GM18502 (cell line): ENCODE data around the gene CKS1B.
"Not testable (repeated sequence)": the region's sequence is repeated elsewhere in the genome, so short reads cannot be mapped to it uniquely, and the experiment has no call there.

ENCODE experiments used
- ATAC-seq: cut with Tn5 transposase; IDR thresholded peaks from one replicate; pipeline ENCODE4 v1.9.1; 2021; ENCODE audit warnings: mild to moderate bottlenecking; ENCODE audit not compliant: unreplicated experiment, poor library complexity

Gene CKS1B

DNA sequence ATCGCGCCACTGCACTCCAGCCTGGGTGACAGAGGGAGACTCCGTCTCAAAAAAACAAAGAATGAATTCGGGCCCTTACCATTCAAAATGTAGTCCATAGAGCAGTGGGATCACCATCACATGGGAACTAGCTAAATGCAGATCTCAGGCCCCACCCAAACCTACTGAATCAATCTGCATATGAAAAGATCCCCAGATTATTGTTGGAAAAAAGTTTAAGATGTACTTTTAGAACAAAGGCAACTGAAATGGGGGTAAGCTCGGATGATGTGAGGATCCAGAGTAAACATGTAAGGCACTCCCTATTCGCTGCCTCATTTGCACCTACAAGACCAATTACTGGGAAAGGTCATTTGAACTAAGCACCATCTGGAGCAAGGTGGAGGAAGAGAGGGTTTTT is 7.9 kb downstream of the CKS1B start:
- no peak for ATAC-seq

DNA sequence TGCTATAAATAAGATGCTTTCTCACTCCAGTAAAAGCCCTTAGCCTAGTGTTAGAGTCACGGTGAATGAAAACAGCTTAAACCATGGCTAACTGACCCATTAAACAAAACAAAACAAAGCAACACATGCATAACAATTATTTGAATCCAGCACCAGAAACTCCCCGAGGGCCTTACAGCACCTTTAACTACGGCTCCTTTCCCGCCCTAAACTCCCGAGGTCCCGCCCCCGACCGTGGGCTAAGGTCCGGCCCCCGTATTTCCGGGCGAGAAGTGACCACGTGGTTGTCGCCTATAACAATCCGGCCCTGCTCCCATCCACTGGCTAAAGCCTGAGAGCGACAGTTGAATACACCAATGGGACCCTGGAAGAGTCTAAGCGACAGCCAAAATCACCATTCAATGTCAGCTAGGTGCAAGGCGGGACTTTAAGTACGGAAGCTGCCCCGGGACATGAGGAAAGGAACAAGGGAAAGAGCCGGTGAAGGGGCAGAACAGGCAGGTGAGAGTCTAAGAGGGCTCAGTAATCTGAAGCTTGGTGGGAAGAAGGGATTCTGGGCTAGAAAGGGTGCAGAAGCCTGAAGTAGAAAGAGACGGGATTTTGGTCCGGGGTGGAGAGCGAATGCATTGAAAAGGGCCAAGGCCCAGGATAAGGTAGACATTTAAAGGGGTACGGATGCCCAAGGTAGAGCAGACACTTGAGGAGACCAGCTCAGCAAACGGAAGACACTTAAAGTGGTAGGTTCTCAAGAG is 8.6 kb downstream of the CKS1B start, which contains the start of gene FLAD1:
FLAD1 (plus strand) TSS at position 448 of the 752 bp plus-strand sequence. CDS start 351 bp downstream, outside the sequence.
- ATAC-seq = peak; percentile 98

DNA sequence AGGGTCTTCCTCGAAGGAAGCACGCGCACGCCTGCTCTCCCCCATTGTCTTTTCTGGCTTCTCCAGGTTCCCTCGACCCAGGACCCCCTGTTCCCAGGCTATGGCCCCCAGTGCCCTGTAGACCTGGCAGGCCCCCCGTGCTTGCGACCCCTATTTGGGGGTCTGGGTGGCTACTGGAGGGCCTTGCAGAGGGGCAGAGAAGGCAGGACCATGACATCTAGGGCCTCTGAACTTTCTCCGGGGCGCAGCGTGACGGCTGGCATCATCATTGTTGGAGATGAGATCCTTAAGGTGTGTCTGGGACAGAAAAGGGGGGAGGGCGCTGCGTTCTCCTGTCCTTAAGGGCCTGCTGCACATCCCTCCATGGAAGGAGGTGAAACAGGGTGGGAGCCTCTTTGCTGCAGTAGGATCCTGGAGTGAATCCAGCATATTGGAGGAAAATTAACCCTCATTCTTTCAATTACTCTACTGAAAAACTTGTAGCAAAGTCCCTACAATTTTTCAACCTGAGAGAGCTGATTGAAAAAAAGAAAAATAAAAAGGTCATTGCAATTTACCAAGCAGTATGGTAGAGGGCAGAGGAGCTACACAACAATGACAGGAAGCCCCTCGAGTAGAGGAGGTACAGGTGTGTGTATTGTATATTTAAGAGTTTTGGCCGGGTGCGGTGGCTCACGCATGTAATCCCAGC is 9.4 kb downstream of the CKS1B start:
- ATAC-seq = no peak

DNA sequence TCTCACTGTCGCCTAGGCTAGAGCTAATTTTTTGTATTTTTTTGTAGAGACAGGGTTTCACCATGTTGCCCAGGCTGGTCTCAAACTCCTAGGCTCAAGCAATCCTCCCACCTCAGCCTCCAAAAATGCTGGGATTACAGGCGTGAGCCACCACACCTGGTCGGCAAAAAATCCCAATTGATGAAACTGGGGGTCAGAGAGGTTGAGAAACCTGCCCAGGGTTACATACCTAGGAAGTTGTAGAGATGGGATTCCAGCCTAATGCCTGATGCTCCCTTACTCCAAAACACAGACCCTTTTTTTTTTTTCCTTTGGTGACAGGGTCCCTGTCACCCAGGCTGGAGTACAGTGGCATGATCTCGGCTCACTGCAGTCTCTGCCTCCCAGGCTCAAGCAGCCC is 12.3 kb downstream of the CKS1B start:
- not testable (repeated sequence) for ATAC-seq

DNA sequence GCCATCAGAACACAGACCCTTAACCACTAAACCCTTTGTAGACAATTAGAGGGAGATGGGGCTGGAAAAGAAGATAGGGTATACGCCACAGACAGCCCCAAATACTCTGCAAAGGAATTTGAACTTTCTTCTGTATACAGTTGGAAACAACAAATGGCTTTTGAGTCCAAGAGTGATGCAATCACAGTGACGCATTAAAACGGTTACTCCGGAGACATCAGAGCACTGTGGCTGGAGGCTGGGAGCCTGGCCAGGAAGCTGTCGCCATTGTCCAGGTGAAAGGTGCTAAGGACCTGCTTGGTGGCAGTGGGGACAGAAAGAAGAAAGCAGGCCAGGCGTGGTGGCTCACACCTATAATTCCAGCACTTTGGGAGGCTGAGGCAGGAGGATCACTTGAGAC is 12.8 kb downstream of the CKS1B start:
- ATAC-seq = no peak

DNA sequence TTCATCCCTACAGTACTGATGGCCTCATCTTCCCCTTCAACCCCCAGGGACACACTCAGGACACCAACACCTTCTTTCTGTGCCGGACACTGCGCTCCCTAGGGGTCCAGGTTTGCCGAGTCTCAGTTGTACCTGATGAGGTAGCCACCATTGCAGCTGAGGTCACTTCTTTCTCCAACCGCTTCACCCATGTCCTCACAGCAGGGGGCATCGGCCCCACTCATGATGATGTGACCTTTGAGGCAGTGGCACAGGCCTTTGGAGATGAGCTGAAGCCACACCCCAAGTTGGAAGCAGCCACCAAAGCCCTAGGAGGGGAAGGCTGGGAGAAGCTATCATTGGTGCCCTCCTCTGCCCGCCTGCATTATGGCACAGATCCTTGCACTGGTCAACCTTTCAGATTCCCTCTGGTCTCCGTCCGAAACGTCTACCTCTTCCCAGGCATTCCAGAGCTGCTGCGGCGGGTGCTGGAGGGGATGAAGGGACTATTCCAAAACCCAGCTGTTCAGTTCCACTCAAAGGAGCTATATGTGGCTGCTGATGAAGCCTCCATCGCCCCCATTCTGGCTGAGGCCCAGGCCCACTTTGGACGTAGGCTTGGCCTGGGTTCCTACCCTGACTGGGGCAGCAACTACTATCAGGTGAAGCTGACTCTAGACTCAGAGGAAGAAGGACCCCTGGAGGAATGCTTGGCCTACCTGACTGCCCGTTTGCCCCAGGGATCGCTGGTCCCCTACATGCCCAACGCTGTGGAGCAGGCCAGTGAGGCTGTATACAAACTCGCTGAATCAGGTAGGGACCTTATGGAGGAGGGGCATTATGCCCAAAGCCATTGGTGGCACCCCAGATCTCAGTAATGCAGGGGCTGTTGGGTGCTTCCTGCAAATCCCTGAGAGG is 13.8 kb downstream of the CKS1B start:
- ATAC-seq = no peak

DNA sequence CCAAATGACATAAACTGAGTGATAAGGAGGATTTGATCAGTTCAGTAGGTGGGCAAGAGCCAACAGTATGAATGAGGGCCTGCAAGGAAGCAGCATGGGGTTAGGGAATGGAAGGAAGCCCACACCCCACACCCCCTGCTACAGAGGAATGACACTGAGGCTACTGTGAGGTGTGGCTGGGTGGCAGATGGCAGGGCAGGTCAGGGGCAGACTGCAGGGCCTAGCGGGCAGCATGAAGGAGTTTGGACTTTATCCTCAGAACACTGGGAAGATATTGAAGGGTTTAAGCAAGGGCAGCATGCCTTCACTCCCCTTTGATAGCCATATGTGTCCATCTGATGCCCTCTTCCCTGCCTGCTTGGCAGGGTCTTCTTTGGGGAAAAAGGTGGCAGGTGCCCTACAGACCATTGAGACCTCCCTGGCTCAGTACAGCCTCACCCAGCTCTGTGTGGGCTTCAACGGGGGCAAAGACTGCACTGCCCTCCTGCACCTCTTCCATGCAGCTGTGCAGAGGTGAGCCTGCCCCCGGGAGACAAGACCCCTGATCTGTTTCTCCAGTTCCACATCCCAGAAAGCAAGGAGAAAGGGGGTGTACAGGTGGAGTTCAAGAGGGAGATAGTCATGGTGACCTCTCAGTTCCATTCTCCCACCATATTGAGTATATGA is 14.8 kb downstream of the CKS1B start:
- no peak for ATAC-seq

DNA sequence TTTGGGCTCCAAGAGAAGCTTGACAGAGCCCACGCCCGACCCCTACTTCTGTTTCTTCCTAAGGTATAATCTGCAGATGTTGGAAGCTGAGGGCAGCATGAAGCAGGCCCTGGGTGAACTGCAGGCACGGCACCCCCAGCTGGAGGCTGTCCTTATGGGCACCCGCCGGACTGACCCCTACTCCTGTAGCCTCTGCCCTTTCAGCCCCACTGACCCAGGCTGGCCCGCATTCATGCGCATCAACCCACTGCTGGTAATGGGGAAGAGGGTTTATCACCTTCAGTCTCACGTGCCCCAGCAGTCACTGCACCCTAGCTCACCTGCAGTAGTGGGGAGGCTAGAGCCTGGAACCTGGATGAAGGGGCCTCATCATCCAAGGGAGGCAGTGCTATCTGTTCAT is 15.8 kb downstream of the CKS1B start:
- ATAC-seq = no peak

DNA sequence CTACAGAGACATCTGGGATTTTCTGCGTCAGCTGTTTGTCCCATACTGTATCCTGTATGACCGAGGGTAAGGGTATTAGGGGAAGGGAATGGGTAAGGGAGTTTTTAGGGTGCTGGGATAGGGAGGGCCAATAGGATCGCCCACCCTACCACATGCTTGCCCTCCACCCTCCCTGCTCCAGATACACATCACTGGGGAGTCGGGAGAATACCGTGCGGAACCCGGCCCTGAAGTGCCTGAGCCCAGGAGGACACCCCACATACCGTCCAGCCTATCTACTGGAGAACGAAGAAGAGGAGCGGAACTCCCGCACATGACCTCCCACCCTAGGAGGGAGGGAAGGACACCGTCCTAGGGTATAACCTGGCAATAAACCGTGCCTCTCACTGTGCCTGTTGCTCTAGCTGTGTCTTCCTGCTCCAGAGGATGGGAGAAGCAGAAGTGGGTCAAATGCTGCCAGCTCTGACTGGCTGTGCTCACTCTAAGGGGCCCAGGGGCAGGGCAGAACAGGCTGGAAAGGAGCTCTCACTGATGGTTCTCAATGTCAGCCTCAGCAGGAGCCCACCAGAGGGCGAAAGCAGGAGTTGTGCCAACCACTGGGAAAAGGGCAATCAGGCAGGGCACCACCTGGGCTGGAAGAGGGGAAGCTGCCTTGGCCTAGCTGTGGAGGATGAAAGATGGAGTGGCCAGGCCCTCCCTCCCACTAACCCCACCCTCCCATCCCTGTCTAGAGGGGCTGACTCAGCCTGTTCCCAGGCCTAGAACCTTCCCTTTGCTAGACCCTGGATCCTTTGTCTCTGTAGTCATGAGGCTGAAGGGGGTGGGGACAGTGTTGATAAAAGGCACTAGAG is 18.5 kb downstream of the CKS1B start:
- no peak for ATAC-seq

DNA sequence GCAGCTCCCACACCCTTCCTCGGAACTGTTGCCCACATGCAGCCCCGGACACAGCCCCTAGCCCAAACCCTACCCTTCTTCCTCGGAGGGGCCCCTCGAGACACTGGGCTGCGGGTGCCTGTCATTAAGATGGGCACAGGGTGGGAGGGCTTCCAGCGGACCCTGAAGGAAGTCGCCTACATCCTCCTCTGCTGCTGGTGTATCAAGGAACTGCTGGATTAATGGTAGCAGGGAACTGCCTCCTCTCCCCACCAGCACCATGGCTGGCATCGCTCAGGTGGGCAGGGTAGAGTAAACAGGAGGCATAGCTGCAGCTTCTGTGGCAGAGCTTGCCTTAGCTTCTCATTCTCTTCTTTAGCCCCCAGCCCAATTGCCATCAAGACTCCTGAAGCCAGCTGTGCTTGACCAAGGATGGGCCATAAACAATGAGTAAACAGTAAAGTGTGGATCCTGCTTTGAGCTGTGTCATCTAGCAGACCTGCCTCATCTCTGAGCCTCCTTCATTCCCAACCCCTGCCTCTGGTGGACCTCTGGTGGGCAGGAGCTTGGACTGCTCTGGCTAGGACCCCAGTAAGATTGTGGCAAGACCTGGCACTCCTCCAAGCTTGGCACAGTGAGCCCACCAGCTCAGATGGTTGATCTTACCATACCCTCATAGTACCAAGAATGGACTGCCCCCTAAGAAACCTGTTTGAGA is 19.2 kb downstream of the CKS1B start, which contains the start of gene LENEP:
LENEP (plus strand) TSS at position 15 of the 697 bp plus-strand sequence; CDS start at position 37, 22 bp downstream.
- no peak for ATAC-seq

DNA sequence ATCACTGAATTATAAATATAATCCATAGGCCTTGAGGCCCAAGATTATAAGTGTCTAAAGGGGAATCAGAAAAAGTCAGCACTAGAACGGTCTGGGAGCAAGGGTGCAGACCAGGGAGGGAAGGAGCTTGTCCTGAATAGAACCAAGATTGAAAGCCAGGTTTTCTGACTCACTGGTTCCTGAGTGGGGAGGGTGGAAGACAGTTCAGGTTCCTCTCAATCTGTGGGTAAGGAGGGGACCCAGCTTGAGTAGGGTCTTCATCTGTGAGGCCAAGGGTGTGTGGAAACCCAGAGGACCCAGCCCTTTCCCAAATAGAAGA is 19.7 kb downstream of the CKS1B start:
- no peak for ATAC-seq

DNA sequence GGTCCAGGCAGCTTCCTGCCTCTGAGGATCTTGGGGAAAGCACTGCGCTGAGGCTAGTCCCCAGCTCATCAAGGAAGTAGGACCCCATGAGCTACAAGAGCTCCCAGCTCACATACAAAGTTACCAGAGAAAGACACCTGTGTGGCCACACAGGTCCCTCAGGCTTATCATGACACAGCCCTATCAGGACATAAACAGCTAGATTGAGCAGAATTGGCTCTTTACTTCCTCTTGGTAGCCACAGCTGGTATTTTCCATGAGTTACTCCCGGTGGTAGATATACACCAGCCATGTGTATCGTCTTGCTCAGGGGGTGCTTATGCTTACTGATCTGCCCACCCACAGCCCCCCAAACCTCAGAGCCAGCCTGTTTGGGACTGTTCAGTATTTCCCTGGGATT is 20.1 kb downstream of the CKS1B start:
- ATAC-seq = no peak

DNA sequence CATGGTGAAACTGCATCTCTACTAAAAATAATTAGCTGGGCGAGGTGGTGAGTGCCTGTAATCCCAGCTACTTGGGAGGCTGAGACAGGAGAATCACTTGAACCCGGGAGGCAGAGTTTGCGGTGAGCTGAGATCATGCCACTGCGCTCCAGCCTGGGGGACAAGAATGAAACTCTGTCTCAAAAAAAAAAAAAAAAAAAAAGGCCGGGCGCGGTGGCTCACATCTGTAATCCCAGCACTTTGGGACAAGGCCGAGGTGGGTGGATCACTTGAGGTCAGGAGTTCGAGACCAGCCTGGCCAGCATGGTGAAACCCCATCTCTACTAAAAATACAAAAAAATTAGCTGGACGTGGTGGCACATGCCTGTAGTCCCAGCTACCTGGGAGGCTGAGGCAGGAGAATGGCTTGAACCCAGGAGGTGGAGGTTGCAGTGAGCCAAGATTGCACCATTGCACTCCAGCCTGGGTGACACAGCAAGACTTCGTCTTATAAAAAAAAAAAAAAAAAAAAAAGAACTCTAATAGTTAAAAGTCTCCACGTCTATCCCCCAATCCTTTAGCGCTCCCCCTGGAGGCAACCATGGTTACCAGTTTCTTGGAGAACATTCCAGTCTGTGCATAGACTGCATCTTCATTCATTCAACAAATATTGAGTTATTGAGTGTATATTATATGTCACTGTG is 21.0 kb downstream of the CKS1B start:
- not testable (repeated sequence) for ATAC-seq

DNA sequence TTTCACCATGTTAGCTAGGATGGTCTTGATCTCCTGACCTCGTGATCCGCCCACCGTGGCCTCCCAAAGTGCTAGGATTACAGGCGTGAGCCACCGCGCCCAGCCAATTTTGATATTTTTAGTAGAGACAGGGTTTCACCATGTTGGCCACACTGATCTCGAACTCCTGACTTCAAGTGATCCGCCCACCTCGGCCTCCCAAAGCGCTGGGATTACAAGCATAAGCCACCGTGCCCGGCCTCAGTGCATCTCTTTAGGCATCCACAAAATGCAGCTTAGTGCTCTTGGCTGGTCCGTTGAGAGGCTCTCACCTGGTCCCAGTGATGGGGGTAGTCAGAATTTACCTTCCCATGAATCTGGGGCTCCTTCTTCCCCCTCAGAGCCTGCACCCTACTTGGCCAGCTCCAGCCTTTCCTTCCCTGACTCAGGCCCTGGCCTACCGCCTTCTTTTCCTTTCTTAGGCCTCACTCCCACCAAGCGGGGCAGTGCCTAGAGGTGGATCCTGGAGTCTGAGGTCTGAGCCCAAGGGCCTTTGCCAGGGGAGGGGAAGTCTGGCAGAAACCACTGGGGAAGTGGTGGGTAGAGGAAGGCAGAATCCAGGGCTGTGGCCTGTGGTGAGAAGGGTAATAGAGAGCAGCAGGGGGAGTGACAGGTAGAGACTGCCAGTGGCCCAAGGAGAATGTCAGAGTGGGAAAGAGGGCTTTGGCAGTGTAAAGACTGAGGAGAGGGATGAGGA is 22.7 kb downstream of the CKS1B start:
- no peak for ATAC-seq

DNA sequence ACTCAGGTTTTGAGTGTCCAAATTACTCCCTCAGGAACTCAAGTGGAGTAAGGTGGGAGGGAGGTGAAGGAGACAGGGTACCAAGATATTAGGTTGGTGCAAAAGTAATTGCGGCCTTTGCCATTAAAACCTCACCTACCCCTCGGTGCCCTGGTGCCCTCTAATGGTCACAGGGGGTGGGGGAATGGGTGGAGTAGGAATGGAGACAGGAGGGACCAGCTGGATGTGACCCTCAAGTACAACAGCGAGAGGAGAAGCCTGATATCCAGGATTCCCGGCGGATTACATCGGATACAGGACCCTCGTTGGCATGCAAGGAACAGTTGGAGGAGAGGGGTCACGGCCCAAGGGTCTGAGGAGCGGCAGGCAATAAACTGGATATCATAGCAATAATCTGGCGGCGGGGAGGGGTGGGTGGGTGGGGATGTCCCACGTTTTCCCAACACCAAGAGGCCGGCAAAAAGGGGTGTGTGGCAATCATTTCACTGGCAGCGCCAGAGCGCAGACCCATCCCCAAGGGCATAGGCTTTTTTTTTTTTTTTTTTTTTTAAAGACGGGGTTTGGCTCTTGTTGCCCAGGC is 23.8 kb downstream of the CKS1B start:
- no peak for ATAC-seq

DNA sequence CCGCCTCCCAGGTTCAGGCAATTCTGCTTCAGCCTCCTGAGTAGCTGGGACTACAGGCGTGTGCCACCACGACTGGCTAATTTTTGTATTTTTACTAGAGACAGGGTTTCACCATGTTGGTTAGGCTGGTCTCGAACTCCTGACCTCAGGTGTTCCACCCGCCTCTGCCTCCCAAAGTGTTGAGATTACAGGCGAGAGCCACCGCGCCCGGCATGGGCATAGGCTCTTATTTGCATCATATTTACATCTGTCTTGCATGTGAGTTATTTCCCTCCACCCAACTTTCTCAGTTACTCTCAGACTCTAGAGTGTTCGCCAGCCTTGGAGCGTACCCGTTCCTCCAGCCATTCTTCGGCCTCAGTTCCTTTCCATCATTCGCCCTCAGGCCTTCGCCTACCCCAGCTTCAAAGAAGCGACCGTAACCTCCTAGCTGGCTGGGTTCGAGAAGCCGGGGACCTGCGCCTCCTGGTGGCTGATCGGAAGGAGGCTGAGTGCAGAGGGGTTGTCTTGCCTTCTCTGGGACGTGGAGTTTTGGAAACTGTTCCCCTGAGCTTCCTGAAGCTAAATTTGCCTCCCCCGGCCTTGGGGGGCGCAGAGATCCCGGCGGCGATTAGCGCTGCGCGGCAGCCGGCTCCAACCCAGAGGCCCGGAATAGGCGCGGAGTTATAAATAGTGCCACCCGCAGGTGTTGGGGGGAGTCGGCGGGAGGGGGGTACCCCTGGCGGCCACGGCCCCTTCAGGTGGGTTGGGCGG is 24.5 kb downstream of the CKS1B start:
- no peak for ATAC-seq
